GM08714 (cell line): ENCODE data around the gene SACS.

Experiments used
- H3K4me3 ChIP-seq: fragments of 200-500 bp; sonication (Bioruptor generic); 2 replicates; pipeline ENCODE4 v1.5.1; 2014; ENCODE audit warnings: mild to moderate bottlenecking, low read length, inconsistent platforms
- ZNF274 ChIP-seq: IDR thresholded peaks from 2 replicates; pipeline ENCODE4 v1.6.1; 2012; ENCODE audit warnings: mild to moderate bottlenecking, low read depth, low read length

The SACS gene

GRCh38 chr13:23466144-23467002 is 32.9 kb upstream of the SACS start:
- TF ChIP-seq ZNF274, result no peak
- peak overlapping the region; percentile 49; the same call in 1 of the 2 replicates for H3K4me3 ChIP-seq

DNA sequence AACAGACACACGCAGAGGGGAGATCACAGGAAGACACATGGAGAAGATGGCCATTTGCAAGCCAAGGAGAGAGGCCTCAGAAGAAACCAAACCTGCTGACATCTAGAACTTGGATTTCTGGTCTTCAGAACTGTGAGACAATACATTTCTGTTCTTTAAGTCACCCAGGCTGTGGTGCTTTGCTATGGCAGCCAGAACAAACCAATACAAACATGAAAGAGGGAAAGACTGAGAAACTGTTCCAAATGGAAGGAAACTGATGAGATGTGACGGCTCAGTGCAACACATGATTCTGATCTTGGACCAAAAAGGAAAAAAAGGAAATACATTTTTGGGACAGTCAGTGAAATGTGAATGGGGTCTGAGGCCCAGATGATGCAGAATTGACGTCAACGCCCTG is 30.2 kb upstream of the SACS start:
- H3K4me3 ChIP-seq, result no peak overlapping the region
- TF ChIP-seq ZNF274, result no peak

DNA sequence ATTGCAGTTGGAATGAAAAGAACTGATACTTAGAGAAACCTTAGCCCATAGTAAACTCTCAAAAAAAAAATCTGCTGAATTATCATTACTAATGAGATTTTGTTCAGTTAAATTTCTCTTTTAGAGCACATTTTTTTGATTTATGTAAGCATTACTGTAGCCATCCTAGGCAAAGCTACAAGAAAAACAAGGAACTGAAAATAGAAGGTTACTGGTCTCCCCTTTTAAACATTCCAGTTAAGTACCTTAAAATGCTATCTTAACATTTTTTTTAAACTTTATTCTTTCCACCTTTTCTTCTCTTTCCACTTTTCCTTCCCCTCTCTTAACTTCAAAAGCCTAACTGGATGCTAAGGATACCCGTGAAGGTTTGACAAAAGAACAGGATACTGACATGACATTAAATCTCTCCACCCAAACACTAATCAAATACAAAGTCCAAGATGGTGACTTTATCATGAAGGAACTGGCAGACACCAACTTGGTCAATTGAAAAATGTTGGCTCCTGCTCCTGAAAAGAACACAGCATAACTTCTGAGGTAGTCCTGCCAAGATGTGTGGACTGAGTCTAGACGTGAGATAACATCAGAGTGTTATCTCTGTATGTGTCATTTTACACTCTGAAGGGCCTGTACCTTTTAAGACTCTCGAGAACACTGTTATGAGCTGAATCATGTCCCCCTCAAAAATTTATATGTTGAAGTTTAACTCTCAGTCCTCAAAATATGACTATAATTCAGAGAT is 29.5 kb upstream of the SACS start:
- no peak for TF ChIP-seq ZNF274

DNA sequence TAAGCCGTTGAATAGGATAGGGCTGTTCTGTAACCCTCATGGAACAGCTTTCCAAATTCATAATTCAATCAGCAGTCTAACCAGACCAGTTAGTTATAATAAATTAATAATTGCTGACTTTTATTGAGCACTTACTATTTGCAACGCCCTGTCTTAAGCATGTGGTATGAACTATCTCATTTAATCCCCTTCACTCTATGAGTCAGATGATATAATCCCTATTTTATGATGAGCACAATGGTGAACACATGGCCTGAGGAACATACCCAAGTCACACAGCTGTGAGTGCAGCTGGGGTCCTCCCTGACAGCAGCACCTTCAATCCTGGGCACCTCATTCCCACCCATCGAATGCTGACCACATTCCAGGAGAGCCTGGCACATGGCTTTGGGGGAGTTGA is 28.0 kb upstream of the SACS start:
- H3K4me3 ChIP-seq, result no peak overlapping the region
- TF ChIP-seq ZNF274, result no peak

More for the DNA sequence above, 29.5 kb upstream of the SACS start:
- no peak overlapping the region for H3K4me3 ChIP-seq

DNA sequence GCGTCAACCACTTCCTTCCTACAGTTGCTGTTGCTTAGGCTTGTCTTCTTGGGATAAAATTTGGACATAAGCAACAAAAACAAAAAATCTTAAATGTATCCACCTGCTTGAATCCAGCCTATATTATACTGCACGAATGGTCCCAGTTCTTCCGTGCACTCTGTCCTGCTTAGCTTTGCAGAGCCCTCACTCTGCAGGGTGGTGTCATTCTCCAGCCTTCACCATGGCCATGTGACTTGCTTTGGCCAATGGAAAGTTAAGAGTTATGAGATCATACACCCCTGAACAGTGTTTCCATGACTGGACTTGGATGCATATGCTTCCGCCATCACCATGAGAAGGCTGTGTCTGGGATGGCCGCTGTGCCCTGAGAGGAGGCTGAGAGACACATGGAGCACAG is 27.4 kb upstream of the SACS start:
- no peak for TF ChIP-seq ZNF274
- no peak overlapping the region for H3K4me3 ChIP-seq

GRCh38 chr13:23460309-23460708 is 26.8 kb upstream of the SACS start:
- TF ChIP-seq ZNF274, result no peak
- no peak overlapping the region for H3K4me3 ChIP-seq

DNA sequence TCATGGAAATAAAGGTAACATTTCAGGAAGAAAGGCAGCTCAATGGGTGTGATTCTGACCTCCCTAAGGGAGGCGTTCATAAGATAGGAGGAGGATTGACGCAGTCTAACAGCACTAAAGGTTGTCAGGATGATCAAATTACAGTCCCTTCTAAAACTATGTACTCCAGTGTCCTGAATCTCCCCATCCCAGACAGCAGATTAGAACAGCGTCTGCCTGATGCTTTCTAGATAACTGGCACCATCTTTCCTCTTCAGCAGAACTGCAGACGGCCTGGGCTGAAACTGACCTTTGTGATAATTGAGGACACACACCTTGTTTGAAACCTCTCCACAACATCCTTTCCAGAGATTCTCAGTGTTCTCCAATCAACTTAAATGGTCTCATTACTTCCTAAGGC is 25.5 kb upstream of the SACS start:
- TF ChIP-seq ZNF274, result no peak
- H3K4me3 ChIP-seq, result no peak overlapping the region

DNA sequence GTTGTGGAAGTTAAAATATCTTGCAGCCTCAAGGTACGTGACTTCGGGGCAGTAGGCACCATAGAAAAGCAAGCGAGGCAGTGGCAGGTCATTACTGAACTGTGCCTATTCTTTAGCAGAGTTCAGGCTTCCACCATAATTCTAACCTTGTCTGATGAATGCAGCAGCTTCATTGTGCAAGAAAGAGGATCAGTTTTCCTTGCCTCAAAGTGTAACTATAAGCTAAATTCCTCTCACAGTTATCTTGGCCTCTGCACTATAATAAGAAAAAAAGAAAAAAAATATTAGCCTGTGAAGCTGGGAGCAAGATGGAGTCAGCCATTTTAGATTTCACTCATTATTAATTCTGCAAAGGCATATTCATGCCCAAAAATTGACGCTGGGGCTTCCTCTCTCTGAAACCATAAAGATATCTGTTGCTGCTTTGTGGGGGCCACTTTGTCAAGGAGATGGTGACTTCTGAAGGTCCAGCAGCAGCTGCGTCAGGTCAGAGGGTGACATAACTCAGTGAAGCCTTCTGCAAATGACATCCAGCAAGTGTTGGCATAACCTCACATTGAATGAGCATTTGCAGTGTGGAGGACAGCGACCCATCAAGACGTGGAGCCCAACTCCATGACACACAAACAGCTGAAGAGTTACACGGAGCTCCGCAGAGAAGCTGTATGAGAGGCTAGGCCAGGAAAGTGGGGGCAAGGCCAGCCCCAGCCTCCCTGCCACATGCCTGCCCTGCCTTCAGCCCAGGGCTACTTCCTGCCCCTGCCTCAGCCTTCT is 23.1 kb upstream of the SACS start:
- no peak overlapping the region for H3K4me3 ChIP-seq
- TF ChIP-seq ZNF274, result no peak

GRCh38 chr13:23455401-23456185 is 22.1 kb upstream of the SACS start:
- no peak overlapping the region for H3K4me3 ChIP-seq
- TF ChIP-seq ZNF274, result no peak

DNA sequence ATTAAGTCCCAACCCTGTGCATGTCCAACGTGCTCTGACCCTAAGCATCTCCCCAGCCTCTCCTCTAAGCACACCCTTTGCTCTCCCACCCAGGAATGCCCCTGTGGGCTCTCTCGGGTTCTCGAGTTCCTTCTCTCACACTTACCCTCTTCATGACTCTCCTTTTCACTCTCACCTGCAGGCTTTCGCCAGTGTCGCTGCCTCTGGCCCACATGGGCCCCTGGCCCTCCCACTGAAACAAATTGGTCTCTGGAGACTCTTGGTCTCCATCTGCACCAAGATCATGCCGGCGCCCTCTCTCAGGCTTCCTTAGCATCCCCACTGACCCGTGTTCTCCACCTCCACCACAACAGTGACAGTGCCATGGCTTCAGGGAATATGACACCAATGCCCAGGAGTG is 19.6 kb upstream of the SACS start:
- TF ChIP-seq ZNF274, result no peak
- no peak overlapping the region for H3K4me3 ChIP-seq

DNA sequence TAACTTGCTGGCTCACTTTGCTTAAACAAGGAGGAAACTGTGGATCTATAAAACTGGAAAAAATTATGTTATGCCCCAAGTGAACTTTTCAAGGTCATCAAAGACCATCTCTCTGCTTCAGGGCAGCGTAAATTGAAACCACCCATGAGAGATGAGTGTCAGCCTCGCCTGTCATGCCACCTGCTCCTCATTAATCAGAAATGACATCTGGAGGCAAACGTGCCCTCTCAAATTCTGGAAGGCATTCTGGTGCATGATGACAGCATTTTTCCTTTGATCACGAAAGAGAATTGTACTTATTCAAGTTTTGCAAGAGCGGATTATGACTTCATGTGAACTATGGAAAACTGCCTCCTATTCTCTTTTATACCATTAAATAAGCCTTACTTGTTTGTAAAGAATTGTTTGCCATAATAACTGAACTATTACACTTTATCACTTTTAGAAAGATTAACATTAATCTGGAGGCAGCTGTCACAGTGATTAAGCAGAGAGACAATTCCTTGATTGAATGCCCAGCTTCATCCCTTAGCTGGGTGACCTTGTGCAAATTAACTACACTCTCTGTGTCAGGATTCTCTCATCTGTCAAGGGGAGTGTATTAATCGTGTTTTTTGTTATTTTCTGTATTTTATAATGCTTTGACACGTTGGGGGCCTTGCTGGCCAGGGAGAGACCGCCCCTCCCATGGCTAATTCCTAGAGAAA is 17.0 kb upstream of the SACS start:
- TF ChIP-seq ZNF274, result no peak
- no peak overlapping the region for H3K4me3 ChIP-seq

GRCh38 chr13:23449398-23450162 is 16.1 kb upstream of the SACS start:
- no peak overlapping the region for H3K4me3 ChIP-seq
- no peak for TF ChIP-seq ZNF274

GRCh38 chr13:23447927-23448326 is 14.4 kb upstream of the SACS start:
- no peak overlapping the region for H3K4me3 ChIP-seq
- no peak for TF ChIP-seq ZNF274
